Measurements from ENCODE around the gene HSPE1.

HSPE1 gene

DNA sequence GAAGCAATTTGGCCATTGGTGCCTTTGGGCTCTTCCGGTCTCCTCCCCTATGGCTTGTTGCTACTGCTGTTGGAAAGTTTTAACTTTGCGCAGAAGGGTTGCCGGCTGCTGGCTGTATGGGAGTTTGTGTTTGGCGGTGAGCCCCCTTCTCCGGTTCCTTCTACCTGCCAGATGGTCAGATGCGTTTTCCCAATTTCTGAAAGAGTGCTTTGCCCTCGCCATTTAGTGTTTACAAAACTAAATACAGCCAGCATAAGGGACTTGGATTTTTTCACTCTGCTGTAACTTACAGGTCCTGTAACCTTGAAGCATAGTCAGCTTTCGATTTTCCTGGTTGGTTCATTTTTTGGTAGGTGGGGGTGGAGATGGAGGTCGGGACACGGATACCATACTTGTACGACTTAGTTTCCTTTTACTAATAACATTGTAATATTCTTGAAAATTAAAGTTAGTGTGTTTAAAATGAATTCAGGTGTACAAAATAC is 46.2 kb upstream of the HSPE1 start:
- in situ Hi-C loops (cut with HindIII; ENCODE audit: low pct_ligation_motif_present, low sequenced_read_pairs): no loop called here
- Histone ChIP-seq H3K36me3 (replicated peaks) (no peaks in the 10 kb centered on the region), H3K4me3 (ENCODE audit: low read depth, low read length) (peak overlapping the region; percentile 97), H3K27ac (peak overlapping the region; percentile 100), H3K27me3 (replicated peaks) (no peaks in the 10 kb centered on the region)
- DNase-seq: no peak
- TF ChIP-seq, protein P1, sequence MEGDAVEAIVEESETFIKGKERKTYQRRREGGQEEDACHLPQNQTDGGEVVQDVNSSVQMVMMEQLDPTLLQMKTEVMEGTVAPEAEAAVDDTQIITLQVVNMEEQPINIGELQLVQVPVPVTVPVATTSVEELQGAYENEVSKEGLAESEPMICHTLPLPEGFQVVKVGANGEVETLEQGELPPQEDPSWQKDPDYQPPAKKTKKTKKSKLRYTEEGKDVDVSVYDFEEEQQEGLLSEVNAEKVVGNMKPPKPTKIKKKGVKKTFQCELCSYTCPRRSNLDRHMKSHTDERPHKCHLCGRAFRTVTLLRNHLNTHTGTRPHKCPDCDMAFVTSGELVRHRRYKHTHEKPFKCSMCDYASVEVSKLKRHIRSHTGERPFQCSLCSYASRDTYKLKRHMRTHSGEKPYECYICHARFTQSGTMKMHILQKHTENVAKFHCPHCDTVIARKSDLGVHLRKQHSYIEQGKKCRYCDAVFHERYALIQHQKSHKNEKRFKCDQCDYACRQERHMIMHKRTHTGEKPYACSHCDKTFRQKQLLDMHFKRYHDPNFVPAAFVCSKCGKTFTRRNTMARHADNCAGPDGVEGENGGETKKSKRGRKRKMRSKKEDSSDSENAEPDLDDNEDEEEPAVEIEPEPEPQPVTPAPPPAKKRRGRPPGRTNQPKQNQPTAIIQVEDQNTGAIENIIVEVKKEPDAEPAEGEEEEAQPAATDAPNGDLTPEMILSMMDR (IDR thresholded peaks at IDR 0.05; ENCODE audit: low read depth, low read length, missing control alignments): no peak

DNA sequence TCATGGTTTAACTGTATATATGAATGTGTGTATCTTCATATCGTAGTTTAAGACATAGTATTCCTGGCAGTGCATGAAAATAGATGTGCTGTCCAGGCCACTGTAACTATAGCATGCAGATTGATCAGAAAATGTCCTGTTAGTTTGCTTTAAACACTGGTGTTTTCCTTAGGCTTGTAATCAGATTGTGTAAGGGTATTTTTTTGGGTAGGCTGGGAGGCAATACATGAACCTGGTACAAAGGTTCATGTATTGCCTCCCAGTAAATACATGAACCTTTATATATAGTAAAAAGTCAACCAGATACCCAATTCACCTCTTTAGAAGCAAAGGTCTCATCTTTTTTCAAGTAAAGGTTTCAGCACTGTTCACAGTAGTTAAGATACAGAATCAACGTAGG is 45.3 kb upstream of the HSPE1 start:
- peaks cover 5% of the 10 kb centered on the region for H3K36me3 ChIP-seq (replicated peaks)
- peak overlapping the region; percentile 97 for H3K4me3 ChIP-seq (ENCODE audit: low read depth, low read length)
- H3K27me3 ChIP-seq (replicated peaks): no peaks in the 10 kb centered on the region
- DNase-seq: no peak
- H3K27ac ChIP-seq: no peak overlapping the region
- in situ Hi-C loops (cut with HindIII; ENCODE audit: low pct_ligation_motif_present, low sequenced_read_pairs): no loop called here
- TF ChIP-seq, protein P1 (IDR thresholded peaks at IDR 0.05; ENCODE audit: low read depth, low read length, missing control alignments): no peak

GRCh38 chr2:197455428-197455827 is 44.8 kb upstream of the HSPE1 start:
- Histone ChIP-seq H3K36me3 (replicated peaks) (peaks cover 8% of the 10 kb centered on the region), H3K4me3 (ENCODE audit: low read depth, low read length) (no peak overlapping the region), H3K27me3 (replicated peaks) (no peaks in the 10 kb centered on the region), H3K27ac (no peak overlapping the region)
- DNase-seq: no peak
- TF ChIP-seq, protein P1 (IDR thresholded peaks at IDR 0.05; ENCODE audit: low read depth, low read length, missing control alignments): no peak
- in situ Hi-C loops (cut with HindIII; ENCODE audit: low pct_ligation_motif_present, low sequenced_read_pairs): no loop called here

GRCh38 chr2:197460649-197461048 is 39.5 kb upstream of the HSPE1 start:
- no peak overlapping the region for H3K4me3 ChIP-seq (ENCODE audit: low read depth, low read length)
- H3K27me3 ChIP-seq (replicated peaks): no peaks in the 10 kb centered on the region
- no peak for DNase-seq
- TF ChIP-seq, protein P1 (IDR thresholded peaks at IDR 0.05; ENCODE audit: low read depth, low read length, missing control alignments): no peak
- no peak overlapping the region for H3K27ac ChIP-seq
- H3K36me3 ChIP-seq (replicated peaks): peaks cover 36% of the 10 kb centered on the region
- in situ Hi-C loops (cut with HindIII; ENCODE audit: low pct_ligation_motif_present, low sequenced_read_pairs): no loop called here

DNA sequence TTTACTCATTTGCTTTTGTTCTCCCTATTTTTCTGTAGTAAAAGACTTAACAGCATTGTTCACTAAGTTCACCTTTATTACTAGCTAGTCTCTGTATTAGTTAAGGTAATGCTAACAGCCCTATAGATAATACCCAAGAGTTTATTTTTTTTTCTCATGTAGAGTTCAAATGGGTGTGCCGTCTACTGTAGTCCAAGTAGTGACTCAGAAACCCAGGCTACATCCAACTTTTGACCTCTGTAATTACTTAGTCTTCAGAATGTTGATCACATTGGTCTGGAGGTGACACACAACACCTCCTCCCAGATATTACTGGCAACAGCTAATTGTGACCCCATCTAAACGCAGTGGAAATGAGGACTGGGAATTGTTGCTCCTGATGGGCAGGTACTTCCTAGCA is 39.1 kb upstream of the HSPE1 start:
- DNase-seq: no peak
- in situ Hi-C loops (cut with HindIII; ENCODE audit: low pct_ligation_motif_present, low sequenced_read_pairs): no loop called here
- H3K27ac ChIP-seq: no peak overlapping the region
- H3K36me3 ChIP-seq (replicated peaks): peaks cover 41% of the 10 kb centered on the region
- TF ChIP-seq, protein P1 (IDR thresholded peaks at IDR 0.05; ENCODE audit: low read depth, low read length, missing control alignments): no peak
- no peak overlapping the region for H3K4me3 ChIP-seq (ENCODE audit: low read depth, low read length)
- H3K27me3 ChIP-seq (replicated peaks): no peaks in the 10 kb centered on the region

DNA sequence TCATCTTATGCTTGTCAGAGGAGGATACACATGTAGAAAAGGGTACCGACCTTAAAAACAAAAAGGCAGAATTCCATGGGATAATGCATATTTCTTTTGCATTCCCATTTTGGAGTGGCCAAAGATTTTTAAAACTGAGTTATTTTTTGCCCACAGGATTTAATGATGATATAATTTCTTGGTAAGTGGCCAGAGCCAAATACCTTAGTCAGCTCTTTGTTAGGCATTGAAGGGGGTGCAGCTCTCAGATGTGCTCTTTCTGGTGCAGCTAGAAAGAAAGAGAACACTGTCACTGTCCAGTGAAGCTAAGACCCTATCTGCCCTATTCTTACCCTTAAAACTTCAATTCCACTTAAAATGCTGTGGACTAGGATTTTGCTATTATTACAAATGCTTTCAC is 36.0 kb upstream of the HSPE1 start:
- H3K4me3 ChIP-seq (ENCODE audit: low read depth, low read length): no peak overlapping the region
- no peaks in the 10 kb centered on the region for H3K27me3 ChIP-seq (replicated peaks)
- no peak for DNase-seq
- TF ChIP-seq, protein P1 (IDR thresholded peaks at IDR 0.05; ENCODE audit: low read depth, low read length, missing control alignments): no peak
- in situ Hi-C loops (cut with HindIII; ENCODE audit: low pct_ligation_motif_present, low sequenced_read_pairs): no loop called here
- no peak overlapping the region for H3K27ac ChIP-seq
- H3K36me3 ChIP-seq (replicated peaks): peaks cover 52% of the 10 kb centered on the region

Measured in brain microvascular endothelial cell (primary cell).